IPS DF 4.7 (cell line): ENCODE data around the gene ASTN2.

Experiments
- DNase-seq: peaks from one replicate; pipeline ENCODE4 v3.0.0-alpha.2; 2013; ENCODE audit warnings: low spot score; ENCODE audit errors: extremely low read depth

ASTN2 gene

DNA sequence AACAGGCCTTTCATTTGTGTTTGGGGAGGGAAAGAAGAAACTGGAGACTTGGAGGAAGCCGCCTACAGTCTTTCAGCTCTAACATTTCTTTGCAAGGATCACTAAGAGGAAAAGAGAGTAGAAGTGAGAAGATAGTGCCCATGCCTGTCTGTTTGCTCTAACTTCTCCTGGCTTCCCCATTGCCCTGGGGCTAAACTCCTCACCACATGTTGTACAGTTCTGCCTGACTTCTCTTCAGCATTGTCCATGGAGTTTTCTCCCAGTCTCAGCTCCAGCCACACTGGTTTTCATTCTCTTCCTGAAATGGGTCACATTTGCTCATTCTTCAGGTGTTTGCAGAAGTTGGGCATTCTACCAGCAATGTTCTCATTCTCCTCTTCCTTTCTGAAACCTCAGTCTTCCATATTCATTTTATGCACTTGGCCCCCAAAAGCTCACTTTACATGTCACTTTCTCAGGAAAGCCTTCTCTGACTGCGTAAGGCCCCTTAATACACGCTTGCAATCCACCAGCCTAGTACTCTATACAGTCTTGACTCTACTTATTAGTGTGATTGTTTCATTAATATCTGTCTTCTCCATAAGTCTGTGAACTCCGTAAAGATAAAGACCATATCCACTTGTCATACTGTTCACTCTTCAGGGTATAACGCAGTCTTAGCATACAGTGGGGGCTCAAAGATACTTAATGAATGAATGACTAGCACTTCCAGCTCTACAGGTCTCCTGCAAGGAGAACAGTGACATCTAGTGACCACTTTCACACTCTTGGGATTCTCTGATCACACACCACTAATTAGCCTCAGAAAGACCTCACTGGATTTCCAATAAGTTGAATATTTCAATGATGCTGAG lies 768.0 kb downstream of the ASTN2 start:
- no peak for DNase-seq

GRCh38 chr9:116644091-116644688 lies 770.7 kb downstream of the ASTN2 start:
- DNase-seq, result no peak

DNA sequence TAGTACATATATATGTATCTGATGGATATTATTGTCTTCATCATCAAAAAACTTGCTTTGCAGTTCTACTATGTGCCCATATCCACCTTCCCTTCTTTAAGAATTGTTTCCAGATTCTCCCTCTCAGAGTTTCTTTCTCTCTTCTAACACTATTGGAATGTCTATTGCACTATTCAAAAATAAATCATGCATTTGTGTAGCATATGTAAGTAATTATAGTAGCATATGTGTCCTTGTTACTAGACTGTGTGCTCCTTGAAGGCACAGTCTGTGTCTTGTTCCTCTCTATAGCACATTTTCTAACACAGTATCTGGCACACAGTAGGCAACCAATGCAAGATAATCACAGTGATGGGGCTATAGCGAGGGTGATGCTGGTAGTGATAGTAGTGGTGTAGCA lies 771.2 kb downstream of the ASTN2 start:
- DNase-seq, result no peak

GRCh38 chr9:116641292-116642059 lies 773.4 kb downstream of the ASTN2 start:
- no peak for DNase-seq

GRCh38 chr9:116639251-116639741 lies 775.6 kb downstream of the ASTN2 start:
- no peak for DNase-seq

GRCh38 chr9:116635908-116636307 lies 778.9 kb downstream of the ASTN2 start:
- DNase-seq, result no peak

DNA sequence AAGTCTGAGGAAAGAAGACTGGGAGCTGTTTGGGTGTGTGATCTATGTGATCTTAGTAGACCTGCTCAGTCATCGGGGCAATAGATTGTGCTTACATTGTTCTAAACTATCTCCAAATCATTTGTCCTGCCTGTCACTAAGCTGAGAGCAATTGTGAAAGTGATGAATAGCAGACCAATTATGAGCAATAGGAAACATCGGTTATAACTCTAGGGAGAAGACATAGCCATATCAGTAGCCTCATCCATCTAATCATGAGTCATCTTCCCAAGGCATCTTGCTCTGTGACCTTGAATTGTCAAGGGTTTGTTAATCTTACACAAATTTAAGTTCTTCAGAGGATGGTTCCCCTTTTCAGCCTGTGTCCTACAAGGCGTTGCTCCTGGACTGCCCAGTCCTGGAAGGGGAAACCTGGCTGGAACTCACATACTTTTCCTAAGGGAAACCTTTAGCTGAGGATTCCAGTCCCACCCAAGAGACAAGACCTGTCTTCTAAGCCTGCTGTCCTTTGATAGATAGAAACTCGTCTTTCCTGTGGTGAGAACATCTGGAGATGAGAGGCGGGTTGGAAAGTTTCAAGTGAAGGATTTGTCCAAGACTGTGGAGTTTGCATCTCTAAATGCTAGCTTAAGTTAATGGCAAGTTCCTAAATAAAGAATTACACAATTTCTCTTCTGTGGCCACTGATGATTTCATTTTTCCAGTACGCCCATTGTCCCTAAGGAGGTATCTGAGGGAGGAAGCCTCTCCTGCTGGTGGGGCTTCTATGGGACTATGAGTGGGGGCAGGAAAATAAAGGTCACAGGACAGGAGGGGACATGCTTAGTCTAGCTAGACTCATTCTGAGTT lies 781.6 kb downstream of the ASTN2 start:
- no peak for DNase-seq

- no peak for DNase-seq
Measured at GRCh38 chr9:116629634-116630033, 785.2 kb downstream of the ASTN2 start.

DNA sequence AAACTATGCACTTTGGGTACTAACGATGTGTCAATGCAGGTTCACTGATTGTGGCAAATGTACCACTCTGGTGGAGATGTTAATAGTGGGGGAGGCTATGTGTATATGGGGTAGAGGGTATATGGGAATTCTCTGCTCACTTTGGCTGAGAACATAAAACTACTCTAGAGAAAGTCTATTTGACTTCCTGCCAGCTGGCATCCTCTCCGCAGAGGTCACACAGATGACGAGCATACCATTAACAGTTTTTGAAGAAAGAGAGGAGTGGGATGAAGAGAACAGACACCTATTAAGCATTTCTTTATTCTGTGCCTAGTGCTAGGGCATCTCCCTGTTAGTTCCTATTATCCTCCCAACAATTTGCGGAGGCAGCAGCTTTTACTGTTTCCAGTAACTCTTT lies 786.1 kb downstream of the ASTN2 start:
- no peak for DNase-seq

GRCh38 chr9:116627433-116627832 lies 787.4 kb downstream of the ASTN2 start:
- DNase-seq, result no peak

DNA sequence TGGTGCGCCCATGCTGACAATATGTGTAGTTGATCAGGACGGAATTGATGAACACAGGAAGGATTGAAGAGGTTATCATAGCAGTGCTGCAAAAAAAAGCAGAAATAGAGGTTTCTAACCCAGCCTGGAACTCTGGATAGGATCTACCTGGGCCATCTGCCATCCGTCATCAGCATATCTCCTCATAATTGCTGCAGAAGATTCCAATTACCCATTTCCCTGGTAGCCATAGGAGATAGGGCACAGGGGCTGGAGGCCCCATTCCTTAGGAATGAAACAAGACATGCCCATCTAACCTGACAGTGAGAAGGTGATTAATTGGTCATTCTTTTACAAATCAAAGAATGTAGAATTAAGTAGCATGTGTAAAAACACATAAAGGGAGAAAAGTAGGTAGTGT lies 788.1 kb downstream of the ASTN2 start:
- DNase-seq, result no peak

DNA sequence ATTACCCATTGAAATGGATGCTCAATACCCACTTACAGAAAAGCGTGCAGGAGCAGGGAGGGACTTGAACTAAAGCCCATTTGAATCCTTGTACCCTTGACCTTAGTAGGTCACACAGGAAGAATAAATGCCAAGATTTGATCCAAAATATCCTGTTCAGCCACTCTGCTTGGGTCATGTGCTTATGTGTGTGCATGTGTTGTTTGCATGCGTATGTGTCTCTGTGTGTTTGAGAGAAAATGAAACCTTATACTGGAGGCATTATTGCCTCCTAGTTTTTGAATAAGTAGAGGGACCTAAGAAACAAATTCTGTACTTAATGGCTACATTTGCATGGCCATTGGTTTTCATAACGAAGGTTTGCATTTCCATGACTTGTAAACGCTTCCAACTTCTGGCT lies 791.1 kb downstream of the ASTN2 start:
- no peak for DNase-seq

- no peak for DNase-seq
Measured at GRCh38 chr9:116617389-116617788, 797.5 kb downstream of the ASTN2 start.

GRCh38 chr9:116616304-116616914 lies 798.4 kb downstream of the ASTN2 start:
- no peak for DNase-seq

- DNase-seq, result no peak
Measured at GRCh38 chr9:116608064-116608463, 806.8 kb downstream of the ASTN2 start.

GRCh38 chr9:116605904-116606341 lies 808.9 kb downstream of the ASTN2 start:
- no peak for DNase-seq

DNA sequence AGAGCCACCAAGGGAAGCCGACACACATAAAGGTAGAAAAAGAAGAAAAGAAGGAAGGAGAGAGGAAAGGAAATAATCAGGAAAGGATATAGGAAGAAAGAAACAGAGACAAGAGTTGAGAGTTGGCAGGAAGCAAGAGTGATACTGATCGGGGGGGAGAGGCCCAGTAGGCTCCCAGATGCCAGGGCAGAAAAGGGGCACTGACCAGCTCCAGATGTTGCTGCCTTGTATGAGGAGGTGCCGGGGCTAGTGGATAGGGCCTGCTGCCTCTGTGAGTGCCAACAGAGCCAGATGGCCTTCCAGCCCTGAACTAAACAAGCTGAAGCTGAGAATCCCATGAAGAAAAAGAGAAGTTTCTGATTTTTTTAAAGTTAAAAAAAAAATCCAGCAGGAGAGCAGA lies 809.8 kb downstream of the ASTN2 start:
- no peak for DNase-seq

GRCh38 chr9:116604251-116604650 lies 810.6 kb downstream of the ASTN2 start:
- no peak for DNase-seq

GRCh38 chr9:116599342-116599884 lies 815.4 kb downstream of the ASTN2 start:
- no peak for DNase-seq

- no peak for DNase-seq
Measured at GRCh38 chr9:116596646-116597045, 818.2 kb downstream of the ASTN2 start.
